Activated naive CD8-positive, alpha-beta T cell treated with anti-CD3 and anti-CD28 coated beads, Interleukin-2, amount 50 U/mL, for 24 hours (primary cell): ENCODE results near the gene GNB1L.

Experiments
- ATAC-seq: fragments of 150-1000 bp; cut with Tn5 transposase; one replicate; pipeline ENCODE4 v1.10.0; 2021
- DNase-seq: peaks from one replicate; pipeline ENCODE4 v3.0.0; 2021
- H3K27ac Mint-ChIP-seq: one replicate; pipeline ENCODE4 v1.8.0; 2021; ENCODE audit warnings: mild to moderate bottlenecking, mixed read lengths
- H3K27me3 Mint-ChIP-seq: one replicate; pipeline ENCODE4 v1.8.0; 2021; ENCODE audit warnings: mixed read lengths
- H3K36me3 Mint-ChIP-seq: one replicate; pipeline ENCODE4 v1.8.0; 2021; ENCODE audit warnings: low read depth, mixed read lengths
- H3K4me1 Mint-ChIP-seq: one replicate; pipeline ENCODE4 v1.8.0; 2021; ENCODE audit warnings: mixed read lengths
- H3K4me3 Mint-ChIP-seq: one replicate; pipeline ENCODE4 v1.8.0; 2021; ENCODE audit warnings: mild to moderate bottlenecking, moderate library complexity, mixed read lengths
- H3K9me3 Mint-ChIP-seq: one replicate; pipeline ENCODE4 v1.8.0; 2021; ENCODE audit warnings: mixed read lengths

GNB1L gene

GRCh38 chr22:19748991-19749664, 105.5 kb downstream of the GNB1L start:
- Mint-ChIP-seq H3K9me3 (no peaks in the 10 kb centered on the region), H3K4me3 (no peak overlapping the region), H3K27ac (no peak overlapping the region), H3K36me3 (no peaks in the 10 kb centered on the region), H3K4me1 (no peaks in the 10 kb centered on the region), H3K27me3 (peaks cover 12% of the 10 kb centered on the region)
- DNase-seq (no peak), ATAC-seq (no peak)

- no peak overlapping the region for H3K27ac Mint-ChIP-seq
- H3K27me3 Mint-ChIP-seq = peaks cover 2% of the 10 kb centered on the region
- H3K4me3 Mint-ChIP-seq = no peak overlapping the region
- no peak for ATAC-seq
- H3K36me3 Mint-ChIP-seq = no peaks in the 10 kb centered on the region
- H3K4me1 Mint-ChIP-seq = no peaks in the 10 kb centered on the region
- DNase-seq = no peak
- H3K9me3 Mint-ChIP-seq = no peaks in the 10 kb centered on the region
Observed at GRCh38 chr22:19748139-19748538, 106.5 kb downstream of the GNB1L start.

- Mint-ChIP-seq H3K4me1 (no peaks in the 10 kb centered on the region), H3K27ac (no peak overlapping the region), H3K9me3 (no peaks in the 10 kb centered on the region), H3K27me3 (no peaks in the 10 kb centered on the region), H3K36me3 (no peaks in the 10 kb centered on the region), H3K4me3 (no peak overlapping the region)
- DNase-seq = no peak
- ATAC-seq = no peak
Observed at GRCh38 chr22:19747551-19747950, 107.1 kb downstream of the GNB1L start.

GRCh38 chr22:19746726-19747125, 107.9 kb downstream of the GNB1L start:
- H3K27me3 Mint-ChIP-seq = no peaks in the 10 kb centered on the region
- no peaks in the 10 kb centered on the region for H3K36me3 Mint-ChIP-seq
- H3K4me3 Mint-ChIP-seq = no peak overlapping the region
- no peak for DNase-seq
- no peak overlapping the region for H3K27ac Mint-ChIP-seq
- no peaks in the 10 kb centered on the region for H3K4me1 Mint-ChIP-seq
- H3K9me3 Mint-ChIP-seq = no peaks in the 10 kb centered on the region
- ATAC-seq = no peak

- no peaks in the 10 kb centered on the region for H3K9me3 Mint-ChIP-seq
- no peak for ATAC-seq
Observed at GRCh38 chr22:19745155-19746101, 109.2 kb downstream of the GNB1L start.

GRCh38 chr22:19744350-19745006, 110.2 kb downstream of the GNB1L start:
- DNase-seq (no peak), ATAC-seq (no peak)
- no peaks in the 10 kb centered on the region for H3K9me3 Mint-ChIP-seq
- no peak overlapping the region for H3K27ac Mint-ChIP-seq
- H3K36me3 Mint-ChIP-seq = no peaks in the 10 kb centered on the region
- no peak overlapping the region for H3K4me3 Mint-ChIP-seq
- H3K4me1 Mint-ChIP-seq = no peaks in the 10 kb centered on the region
- H3K27me3 Mint-ChIP-seq = no peaks in the 10 kb centered on the region

More at GRCh38 chr22:19745155-19746101, 109.2 kb downstream of the GNB1L start:
- Mint-ChIP-seq H3K36me3 (no peaks in the 10 kb centered on the region), H3K27me3 (no peaks in the 10 kb centered on the region), H3K27ac (no peak overlapping the region), H3K4me3 (no peak overlapping the region), H3K4me1 (no peaks in the 10 kb centered on the region)
- no peak for DNase-seq

- DNase-seq = no peak
- H3K9me3 Mint-ChIP-seq = no peaks in the 10 kb centered on the region
- H3K4me3 Mint-ChIP-seq = no peak overlapping the region
Observed at GRCh38 chr22:19743651-19744050, 111.0 kb downstream of the GNB1L start.

GRCh38 chr22:19743081-19743480, 111.6 kb downstream of the GNB1L start:
- no peaks in the 10 kb centered on the region for H3K9me3 Mint-ChIP-seq
- no peak overlapping the region for H3K27ac Mint-ChIP-seq
- ATAC-seq (no peak), DNase-seq (no peak)
- no peak overlapping the region for H3K4me3 Mint-ChIP-seq
- H3K36me3 Mint-ChIP-seq = no peaks in the 10 kb centered on the region
- no peaks in the 10 kb centered on the region for H3K27me3 Mint-ChIP-seq
- no peaks in the 10 kb centered on the region for H3K4me1 Mint-ChIP-seq

More at GRCh38 chr22:19743651-19744050, 111.0 kb downstream of the GNB1L start:
- ATAC-seq = no peak
- Mint-ChIP-seq H3K27ac (no peak overlapping the region), H3K27me3 (no peaks in the 10 kb centered on the region), H3K36me3 (no peaks in the 10 kb centered on the region), H3K4me1 (no peaks in the 10 kb centered on the region)

GRCh38 chr22:19742160-19743066, 112.3 kb downstream of the GNB1L start:
- DNase-seq (no peak), ATAC-seq (no peak)
- H3K36me3 Mint-ChIP-seq = no peaks in the 10 kb centered on the region
- H3K27me3 Mint-ChIP-seq = no peaks in the 10 kb centered on the region
- no peaks in the 10 kb centered on the region for H3K4me1 Mint-ChIP-seq
- no peaks in the 10 kb centered on the region for H3K9me3 Mint-ChIP-seq
- no peak overlapping the region for H3K4me3 Mint-ChIP-seq
- no peak overlapping the region for H3K27ac Mint-ChIP-seq

GRCh38 chr22:19741053-19741452, 113.6 kb downstream of the GNB1L start:
- DNase-seq (no peak), ATAC-seq (no peak)
- Mint-ChIP-seq H3K27me3 (no peaks in the 10 kb centered on the region), H3K4me3 (no peak overlapping the region), H3K9me3 (no peaks in the 10 kb centered on the region), H3K36me3 (no peaks in the 10 kb centered on the region), H3K4me1 (no peaks in the 10 kb centered on the region), H3K27ac (no peak overlapping the region)

- no peaks in the 10 kb centered on the region for H3K36me3 Mint-ChIP-seq
- H3K27me3 Mint-ChIP-seq = no peaks in the 10 kb centered on the region
- no peaks in the 10 kb centered on the region for H3K9me3 Mint-ChIP-seq
- no peak for ATAC-seq
- no peaks in the 10 kb centered on the region for H3K4me1 Mint-ChIP-seq
- no peak for DNase-seq
- H3K27ac Mint-ChIP-seq = no peak overlapping the region
- no peak overlapping the region for H3K4me3 Mint-ChIP-seq
Observed at GRCh38 chr22:19740586-19740985, 114.1 kb downstream of the GNB1L start.

GRCh38 chr22:19739911-19740449, 114.7 kb downstream of the GNB1L start:
- no peak for ATAC-seq
- H3K9me3 Mint-ChIP-seq = no peaks in the 10 kb centered on the region

GRCh38 chr22:19739448-19739895, 115.2 kb downstream of the GNB1L start:
- Mint-ChIP-seq H3K27ac (no peak overlapping the region), H3K36me3 (no peaks in the 10 kb centered on the region), H3K4me1 (no peaks in the 10 kb centered on the region), H3K27me3 (no peaks in the 10 kb centered on the region), H3K4me3 (no peak overlapping the region), H3K9me3 (no peaks in the 10 kb centered on the region)
- DNase-seq (no peak), ATAC-seq (no peak)

More at GRCh38 chr22:19739911-19740449, 114.7 kb downstream of the GNB1L start:
- Mint-ChIP-seq H3K36me3 (no peaks in the 10 kb centered on the region), H3K4me1 (no peaks in the 10 kb centered on the region), H3K4me3 (no peak overlapping the region), H3K27me3 (no peaks in the 10 kb centered on the region), H3K27ac (no peak overlapping the region)
- DNase-seq = no peak
